NCI-H128 (cell line): ENCODE data around the gene EPHX1.
A peak's percentile ranks its signal among the peaks of the same experiment; 100 is the strongest.

Experiments
- DNase-seq: peaks from one replicate; lab custom pipeline; 2025; ENCODE audit not compliant: unreplicated experiment; lab: John Stamatoyannopoulos, UW

EPHX1 gene

DNA sequence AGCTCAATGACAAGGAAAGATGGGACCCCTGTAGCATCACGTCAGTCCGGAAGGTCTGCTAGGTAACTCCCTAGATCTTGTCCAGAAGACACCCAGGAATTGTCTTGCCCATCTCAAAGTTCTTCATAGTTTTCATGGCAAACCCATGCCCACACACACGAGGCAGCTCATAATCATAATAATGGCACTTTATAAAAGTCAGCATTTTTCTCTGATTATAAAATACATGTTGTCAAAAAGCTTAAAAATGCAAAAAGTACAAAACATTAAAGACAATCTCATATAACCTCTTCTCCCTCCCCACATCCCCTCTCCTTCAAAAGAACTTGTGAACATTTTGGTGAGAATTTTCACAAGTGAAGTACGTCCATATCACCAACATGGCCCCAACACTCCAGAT is 30.8 kb downstream of the EPHX1 start:
- no peak for DNase-seq

- no peak for DNase-seq
These were observed 32.1 kb downstream of the EPHX1 start for GRCh38 chr1:225842074-225842473.

- no peak for DNase-seq
These were observed 33.0 kb downstream of the EPHX1 start for GRCh38 chr1:225842788-225843425.

- no peak for DNase-seq
These were observed 33.5 kb downstream of the EPHX1 start for GRCh38 chr1:225843426-225843795.

DNA sequence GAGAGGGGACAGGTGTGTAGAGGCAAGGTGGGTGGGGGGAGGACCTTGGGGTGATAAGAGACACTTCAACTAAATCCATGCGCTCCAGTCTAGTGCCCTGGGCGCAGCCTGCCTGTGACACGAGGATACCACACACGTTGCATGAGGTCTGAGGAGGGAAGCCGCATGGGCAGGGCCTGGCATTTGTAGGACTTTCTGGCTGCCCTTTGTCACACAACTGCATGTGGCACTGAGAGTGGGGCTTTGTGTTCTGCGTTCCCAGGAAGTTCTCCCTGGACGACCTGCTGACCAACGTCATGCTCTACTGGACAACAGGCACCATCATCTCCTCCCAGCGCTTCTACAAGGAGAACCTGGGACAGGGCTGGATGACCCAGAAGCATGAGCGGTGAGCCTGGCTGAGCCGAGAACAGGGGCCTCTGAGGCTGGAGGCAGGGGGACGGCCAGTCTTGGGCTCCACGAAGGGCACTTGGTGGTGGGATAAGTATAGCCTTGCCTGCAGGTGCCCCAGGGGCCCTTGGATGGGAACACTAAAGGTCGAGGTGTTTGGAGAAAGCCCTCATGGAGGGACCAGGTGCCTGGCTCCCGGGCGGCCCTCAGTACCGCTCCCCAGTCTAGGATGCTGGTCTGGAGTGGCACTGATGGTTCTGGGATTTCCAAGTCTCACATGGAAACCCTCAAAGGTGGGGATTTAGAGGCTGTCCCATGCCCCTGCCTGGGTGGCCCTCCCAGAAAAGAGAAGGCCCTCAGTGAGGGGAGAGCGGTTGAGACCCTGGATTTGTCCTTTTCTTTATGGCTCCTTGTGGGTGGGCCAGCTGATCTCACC is 34.5 kb downstream of the EPHX1 start:
- DNase-seq, result no peak

GRCh38 chr1:225845097-225845496 is 35.2 kb downstream of the EPHX1 start:
- no peak for DNase-seq

DNA sequence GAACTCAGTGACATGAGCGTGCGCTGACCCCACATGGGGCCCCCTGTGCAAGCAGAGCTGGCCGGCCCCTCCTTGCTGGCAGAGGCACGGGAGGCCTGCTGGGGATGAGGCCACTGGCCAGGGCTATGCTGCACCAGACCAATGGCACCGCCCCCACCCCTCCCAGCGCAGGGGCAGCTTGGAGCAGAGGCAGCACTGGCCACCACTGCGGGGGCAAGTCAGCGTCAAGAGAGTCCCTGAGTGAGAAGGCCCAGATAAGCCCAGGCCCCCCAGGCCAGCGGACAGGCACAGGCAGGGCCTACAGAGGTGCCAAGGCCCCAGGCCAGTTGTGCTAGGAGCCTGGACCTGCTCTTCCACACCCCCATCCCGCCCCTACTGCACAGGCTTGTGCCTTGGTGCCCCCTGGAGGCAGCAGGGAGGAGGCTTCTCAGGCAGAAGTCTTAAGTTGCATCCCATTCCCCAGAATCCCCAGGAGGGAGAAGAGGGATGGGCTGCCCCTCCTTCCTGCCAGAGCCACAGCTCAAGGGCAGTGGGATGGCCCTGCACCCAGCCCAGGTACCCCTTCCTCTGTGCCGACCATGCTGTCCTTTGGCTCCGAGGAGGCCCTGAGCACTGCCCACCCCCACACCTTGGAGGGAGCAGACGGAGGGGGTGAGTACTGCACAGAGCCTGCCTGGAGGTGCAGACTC is 35.8 kb downstream of the EPHX1 start:
- DNase-seq, result peak; percentile 47

DNA sequence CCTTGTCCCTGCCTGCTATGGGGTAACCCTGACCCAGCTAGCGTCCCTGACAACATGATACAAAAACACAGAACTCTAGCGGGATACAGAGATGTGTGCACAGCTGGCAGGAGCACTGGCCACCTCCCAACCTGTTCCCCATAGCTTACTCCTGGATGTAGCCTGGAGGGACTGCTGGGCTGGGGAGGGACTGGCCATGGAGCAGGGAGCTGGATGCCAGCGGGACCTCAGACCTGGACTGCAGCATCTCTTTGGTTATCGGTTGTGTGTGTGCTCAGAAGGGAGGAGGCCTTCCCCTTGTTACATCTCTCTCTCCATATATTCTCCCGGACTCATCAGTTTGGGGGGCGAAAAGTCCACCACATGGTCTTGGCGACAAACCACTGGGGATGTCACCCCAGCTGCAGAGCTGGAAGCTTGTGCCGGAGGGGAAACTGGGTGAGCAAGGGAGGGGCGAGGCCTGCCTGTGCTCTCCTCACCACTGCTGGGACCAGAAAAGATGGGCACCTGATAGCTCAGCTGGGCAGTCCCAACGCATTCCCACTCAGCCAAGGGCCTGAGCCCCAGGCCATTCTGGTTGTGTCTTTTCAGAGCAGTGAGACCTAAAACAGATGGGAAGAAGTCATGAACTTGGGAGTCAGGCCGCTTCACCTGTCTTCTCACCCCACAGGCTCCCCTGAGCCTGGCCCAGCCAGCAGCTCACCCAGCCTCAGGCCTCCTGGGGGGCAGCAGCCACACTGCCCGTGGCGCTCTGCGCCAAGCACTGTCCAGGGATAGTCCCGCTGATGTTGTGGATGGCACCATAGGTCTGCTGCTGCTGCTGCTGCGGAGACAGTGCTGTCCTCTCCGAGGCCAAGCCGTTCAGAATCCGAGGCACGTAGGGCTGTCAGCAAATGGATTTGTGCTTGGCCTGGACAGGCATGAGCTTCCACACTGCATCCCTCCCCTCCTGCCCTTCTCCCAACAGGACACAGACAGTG is 36.7 kb downstream of the EPHX1 start:
- DNase-seq, result no peak

DNA sequence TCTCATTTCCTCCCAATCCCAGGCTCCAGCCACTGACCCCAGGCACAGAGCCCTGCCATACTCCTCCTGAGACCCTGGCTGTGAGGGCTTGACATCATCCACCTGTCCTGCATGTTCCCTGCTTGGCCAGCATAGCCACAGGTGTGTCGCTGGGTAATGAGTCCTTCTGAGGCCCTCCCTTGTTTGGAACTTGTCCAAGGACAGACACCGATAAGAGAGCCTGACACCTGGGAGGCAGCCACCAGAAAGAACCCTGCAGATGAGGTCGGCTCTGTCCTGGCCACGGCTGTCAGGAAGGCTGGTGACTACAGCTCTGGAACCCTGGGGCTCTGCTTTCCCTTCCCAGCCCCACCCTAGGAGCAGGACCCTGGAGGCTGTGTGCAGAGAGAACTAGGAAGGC is 37.7 kb downstream of the EPHX1 start:
- peak; percentile 24 for DNase-seq

- DNase-seq, result no peak
These were observed 38.4 kb downstream of the EPHX1 start for GRCh38 chr1:225848030-225848955.

- no peak for DNase-seq
These were observed 40.0 kb downstream of the EPHX1 start for GRCh38 chr1:225849925-225850324.

- no peak for DNase-seq
These were observed 40.4 kb downstream of the EPHX1 start for GRCh38 chr1:225850370-225850769.

DNA sequence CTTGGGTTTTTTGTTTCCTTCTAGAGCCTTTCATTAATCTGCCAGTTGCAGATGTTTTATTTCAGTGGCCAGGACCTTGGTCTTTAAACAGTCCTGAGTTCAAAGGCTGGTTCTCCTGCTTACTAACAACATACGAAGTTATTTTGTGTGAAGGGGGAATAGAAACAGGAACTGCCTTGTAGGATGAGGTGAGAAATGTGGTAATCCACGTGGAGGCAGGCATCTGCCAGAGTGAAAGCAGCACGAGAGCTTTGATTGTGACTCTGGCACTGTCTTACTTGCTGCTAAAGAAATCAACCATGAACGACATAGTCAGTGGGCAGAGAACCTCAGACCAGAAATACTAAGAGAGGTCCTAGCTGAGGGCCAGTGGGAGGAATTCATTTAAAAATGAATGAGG is 41.9 kb downstream of the EPHX1 start:
- no peak for DNase-seq

DNA sequence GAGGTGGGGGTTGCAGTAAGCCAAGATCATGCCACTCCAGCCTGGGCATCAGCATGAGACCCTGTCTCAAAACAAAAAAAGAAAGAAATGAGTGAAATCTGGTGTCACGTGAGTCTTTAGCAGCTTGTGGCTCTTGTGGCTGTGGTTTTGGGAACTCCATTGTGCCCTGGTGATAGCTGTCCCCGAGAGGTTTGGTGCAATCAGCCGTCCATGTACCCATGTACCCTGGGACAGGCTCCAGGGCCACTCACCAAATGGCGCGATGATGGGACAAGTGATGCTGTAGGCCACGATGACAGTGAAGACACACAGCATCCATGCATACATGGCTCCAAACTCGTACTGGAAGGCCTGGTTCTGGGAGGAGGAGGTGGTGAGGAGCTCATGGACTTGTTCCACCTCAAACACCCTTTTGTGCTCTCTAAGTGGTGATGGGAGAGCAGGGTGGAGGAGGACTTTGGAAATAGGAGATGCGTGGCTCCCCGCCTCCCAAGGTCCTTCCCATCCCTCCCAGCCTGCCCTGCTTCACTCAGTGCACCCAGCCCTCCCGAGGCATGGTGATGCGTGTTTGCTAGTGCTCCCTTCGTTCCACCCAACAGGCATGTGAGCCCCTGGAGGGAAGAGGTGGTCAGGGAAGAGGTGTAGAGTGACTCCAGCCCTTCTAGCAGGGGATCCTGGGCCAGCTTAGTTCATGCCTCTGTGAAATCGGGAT is 42.6 kb downstream of the EPHX1 start:
- no peak for DNase-seq

- no peak for DNase-seq
These were observed 43.5 kb downstream of the EPHX1 start for GRCh38 chr1:225853441-225853840.

- DNase-seq, result no peak
These were observed 45.8 kb downstream of the EPHX1 start for GRCh38 chr1:225855503-225856300.

DNA sequence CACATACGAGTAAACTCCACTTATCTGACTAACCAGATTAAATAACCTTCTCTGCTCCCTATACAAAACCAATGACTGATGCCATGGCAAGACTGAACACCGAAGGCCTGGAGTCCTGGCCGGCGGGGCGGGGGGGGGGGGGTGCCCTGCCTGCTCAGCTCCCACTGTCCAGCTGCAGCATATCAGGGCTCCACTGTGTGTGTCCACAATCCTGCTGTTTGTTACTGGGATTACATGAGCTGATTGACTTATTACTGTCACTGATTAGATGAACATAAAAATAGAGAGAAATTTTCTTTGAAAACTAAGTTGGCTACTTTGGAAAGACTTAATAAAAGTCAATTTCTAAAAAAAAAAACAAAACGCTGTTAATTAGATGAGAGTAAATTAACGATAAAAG is 47.3 kb downstream of the EPHX1 start:
- DNase-seq, result no peak

DNA sequence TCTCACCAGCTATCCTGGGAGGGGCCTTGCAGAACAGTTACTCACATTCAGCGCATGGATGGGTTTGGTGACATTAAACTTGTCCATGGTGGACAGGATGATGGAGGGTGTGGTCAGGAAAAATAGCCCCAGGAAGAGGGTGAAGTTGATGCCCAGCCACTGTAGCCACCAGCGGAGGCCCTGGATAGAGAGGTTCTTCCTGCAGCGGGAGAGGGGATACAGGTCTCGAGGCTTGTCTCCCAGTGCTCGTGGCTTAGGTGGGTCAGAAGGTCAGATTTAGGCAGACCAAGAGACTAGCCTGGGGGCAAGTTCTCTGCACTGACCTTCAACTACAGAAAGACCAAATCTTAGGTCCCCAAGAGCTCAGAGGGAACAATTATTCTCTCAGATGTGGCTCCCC is 49.2 kb downstream of the EPHX1 start:
- no peak for DNase-seq
